GM12891 (cell line): ENCODE results near the gene NUP210.
"Not testable (repeated sequence)": the region's sequence is repeated elsewhere in the genome, so short reads cannot be mapped to it uniquely, and the experiment has no call there.

Source experiments
- DNase-seq: peaks from one replicate; pipeline ENCODE4 v3.0.0; 2011; ENCODE audit warnings: low spot score; ENCODE audit not compliant: insufficient read length
- FAIRE-seq: peaks from 2 replicates; lab custom pipeline; 2011; peaks lifted over from hg19 to GRCh38; lab: Jason Lieb, UNC
- PAX5 ChIP-seq: IDR thresholded peaks from 2 replicates; pipeline ENCODE4 v1.6.1; 2011; ENCODE audit warnings: low read length, moderate library complexity, mild to moderate bottlenecking; ENCODE audit not compliant: insufficient read depth, severe bottlenecking
- POLR2A ChIP-seq: IDR thresholded peaks from 2 replicates; pipeline ENCODE4 v1.6.1; 2011; ENCODE audit warnings: low read depth, low read length, control low read depth
- POLR2AphosphoS5 ChIP-seq: IDR thresholded peaks from 2 replicates; pipeline ENCODE4 v1.6.1; 2011; ENCODE audit warnings: low read depth, low read length, control low read depth
- POU2F2 ChIP-seq: IDR thresholded peaks from 2 replicates; pipeline ENCODE4 v1.6.1; 2011; ENCODE audit warnings: low read depth, mild to moderate bottlenecking, control low read depth, low read length, moderate library complexity
- SPI1 ChIP-seq: IDR thresholded peaks from 2 replicates; pipeline ENCODE4 v1.6.1; 2011; ENCODE audit warnings: low read depth, low read length, control low read depth
- TAF1 ChIP-seq: IDR thresholded peaks from 2 replicates; pipeline ENCODE4 v1.6.1; 2011; ENCODE audit warnings: low read depth, low read length, control low read depth

NUP210 gene

DNA sequence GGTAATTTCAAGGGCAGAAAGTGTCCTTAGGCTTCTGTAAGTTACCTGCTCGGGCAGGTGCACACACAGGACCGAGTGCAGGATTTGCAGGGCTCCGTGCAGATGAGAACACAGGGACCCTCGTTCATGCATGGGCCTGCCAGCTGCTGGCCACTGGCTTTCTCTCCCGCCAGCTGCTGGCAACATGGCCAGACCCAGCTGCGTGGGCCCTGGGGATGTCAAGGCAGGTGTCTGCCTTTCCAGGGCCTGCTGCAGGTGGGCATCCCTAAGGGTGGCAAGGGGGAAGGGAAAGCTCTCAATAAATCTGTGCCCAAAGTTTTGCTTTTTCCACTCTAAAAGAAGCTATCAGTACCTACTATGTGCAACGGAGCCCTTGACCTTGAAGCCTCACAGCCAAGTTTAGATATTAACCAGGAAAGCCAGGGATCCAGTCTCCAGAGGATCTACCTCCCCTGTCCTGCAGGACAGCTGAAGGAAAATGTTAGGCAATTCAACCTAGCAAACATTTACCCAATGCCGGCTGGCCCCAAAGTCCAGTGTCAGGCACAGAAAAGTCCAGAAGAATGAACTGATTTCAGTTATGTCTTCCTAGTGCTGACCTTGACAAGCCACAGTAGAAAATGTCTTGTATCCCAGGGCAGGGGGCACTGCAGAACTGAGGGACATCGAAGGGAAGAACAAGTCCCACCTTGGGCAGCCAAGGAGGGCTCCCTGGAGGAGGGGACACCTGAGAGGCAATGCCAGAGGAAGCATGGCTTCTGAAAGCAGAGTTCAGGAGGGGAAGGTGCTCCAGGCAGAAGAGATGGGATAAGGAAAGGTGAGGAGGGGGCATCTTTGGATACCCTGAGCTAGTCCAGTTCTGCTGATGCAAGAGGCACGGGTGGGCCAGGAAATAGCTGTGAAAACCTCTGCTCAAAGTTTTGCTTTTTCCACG is 26.4 kb downstream of the NUP210 start:
- FAIRE-seq (no peak), DNase-seq (no peak)
- TF ChIP-seq TAF1 (no peak), POLR2AphosphoS5 (no peak), PAX5 (no peak), POLR2A (no peak)

DNA sequence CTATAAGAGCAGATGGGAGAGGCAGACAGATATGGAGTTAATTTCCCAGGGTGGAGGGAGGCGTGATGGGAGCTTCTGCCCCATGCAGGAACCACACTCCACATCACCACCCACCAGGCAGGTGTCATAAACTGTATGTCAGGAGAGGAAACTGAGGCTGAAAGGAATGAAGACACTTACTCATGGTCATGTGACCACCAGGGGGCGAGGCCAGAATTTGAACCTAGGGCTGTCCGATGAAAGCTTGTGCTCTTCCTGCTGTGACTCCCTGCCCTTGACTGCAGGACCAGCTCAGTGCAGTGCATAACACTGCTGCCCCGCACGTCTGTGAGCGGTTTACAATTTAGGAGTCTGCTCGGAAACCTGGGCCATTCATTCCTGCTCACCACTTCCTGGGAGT is 28.8 kb downstream of the NUP210 start:
- DNase-seq (no peak), FAIRE-seq (no peak)
- TF ChIP-seq POLR2A (no peak), TAF1 (no peak), POU2F2 (no peak), POLR2AphosphoS5 (no peak), PAX5 (no peak), SPI1 (no peak)

DNA sequence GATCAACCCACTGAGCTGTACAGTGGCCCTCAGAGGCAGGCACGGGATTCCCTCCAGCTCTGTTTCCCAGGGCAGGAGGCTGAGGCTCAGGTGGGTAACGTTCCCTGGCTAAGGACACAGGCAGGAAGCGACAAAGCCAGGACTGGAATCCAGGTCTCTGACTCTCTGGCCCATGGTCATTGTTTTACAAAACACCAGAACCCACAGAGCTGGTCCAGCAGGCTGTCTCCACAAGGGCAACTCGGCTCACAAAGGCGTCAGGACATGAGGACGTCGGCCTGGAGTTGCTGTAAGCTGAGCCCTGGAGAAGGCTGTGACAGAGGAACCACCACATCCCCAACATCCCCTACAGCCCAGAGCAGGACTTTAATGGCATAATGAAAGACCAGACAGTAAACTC is 30.7 kb downstream of the NUP210 start:
- TF ChIP-seq TAF1 (no peak), PAX5 (no peak), POLR2AphosphoS5 (no peak), SPI1 (no peak), POLR2A (no peak), POU2F2 (no peak)
- FAIRE-seq (no peak), DNase-seq (no peak)

DNA sequence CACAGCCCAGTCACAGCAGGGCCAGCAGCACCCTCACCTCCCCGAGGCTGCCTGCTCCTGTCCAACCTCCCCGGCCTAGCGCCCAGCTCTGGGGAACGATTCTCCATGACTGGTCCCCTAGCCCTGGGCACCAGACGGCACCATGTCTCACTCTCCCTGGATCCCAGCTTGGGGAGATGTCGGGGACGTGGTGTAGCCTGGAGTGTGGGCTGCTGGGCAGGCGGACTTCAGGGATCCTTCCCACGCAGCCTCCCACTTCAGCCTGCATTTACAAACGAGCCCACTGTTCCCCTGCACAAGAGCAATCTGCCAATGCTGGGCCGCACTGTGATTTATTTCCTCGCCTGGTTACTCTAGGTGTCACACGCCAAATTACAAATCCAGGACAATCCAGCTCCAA is 31.3 kb downstream of the NUP210 start:
- TF ChIP-seq POLR2AphosphoS5 (no peak), POU2F2 (no peak), SPI1 (no peak), PAX5 (no peak), POLR2A (no peak), TAF1 (no peak)
- DNase-seq (no peak), FAIRE-seq (no peak)

DNA sequence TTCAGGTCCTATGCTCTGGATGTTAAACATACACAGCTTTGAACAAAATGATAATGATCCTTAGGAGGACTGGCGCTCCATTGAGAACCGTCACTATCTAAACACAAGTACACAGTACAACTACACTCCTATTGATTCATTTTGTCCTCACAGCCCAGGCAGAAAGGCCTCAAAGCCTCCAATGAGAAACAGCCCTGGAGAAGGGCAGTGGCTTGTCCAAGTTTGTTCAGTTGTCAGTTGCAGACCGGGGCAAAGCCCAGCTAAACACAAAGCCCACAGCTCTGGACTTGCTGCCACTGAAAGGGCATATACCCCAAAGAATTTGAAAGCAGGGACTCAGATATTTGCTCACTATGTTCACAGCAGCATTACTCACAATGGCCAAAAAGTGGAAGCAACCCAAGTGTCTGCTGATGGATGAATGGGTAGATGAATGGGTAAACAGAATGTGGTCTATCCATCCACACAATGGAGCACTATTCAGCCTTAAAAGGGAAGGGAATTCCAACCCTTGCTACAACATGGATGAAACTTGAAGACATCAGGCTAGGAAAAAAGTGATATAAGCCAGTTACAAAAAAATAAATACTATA is 34.7 kb downstream of the NUP210 start:
- FAIRE-seq (no peak), DNase-seq (no peak)
- no peak for TF ChIP-seq POLR2AphosphoS5
- no peak for TF ChIP-seq PAX5
- TF ChIP-seq POLR2A, result no peak
- TF ChIP-seq POU2F2, result no peak
- TF ChIP-seq TAF1, result no peak
- no peak for TF ChIP-seq SPI1

DNA sequence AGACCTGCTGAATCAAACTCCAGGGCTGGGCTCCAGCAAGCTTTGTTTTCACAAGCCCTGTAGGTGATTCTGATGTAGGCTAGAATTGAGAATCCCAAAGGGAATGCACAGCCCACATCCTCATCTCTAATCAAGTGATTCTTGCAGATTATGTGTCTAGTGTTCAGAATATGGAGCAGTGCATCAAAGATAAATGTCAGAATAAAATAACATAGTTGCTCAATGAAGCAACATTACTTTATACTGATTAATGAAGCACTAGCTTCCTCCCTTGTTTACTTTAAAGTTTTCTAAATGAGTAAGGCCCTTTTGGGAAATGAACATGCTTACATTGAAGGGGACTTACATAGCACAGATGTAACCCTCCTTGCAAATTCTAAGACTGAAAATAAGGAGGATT is 39.2 kb downstream of the NUP210 start:
- TF ChIP-seq POLR2A (no peak), SPI1 (no peak), POLR2AphosphoS5 (no peak), POU2F2 (no peak), PAX5 (no peak), TAF1 (no peak)
- FAIRE-seq (no peak), DNase-seq (no peak)

DNA sequence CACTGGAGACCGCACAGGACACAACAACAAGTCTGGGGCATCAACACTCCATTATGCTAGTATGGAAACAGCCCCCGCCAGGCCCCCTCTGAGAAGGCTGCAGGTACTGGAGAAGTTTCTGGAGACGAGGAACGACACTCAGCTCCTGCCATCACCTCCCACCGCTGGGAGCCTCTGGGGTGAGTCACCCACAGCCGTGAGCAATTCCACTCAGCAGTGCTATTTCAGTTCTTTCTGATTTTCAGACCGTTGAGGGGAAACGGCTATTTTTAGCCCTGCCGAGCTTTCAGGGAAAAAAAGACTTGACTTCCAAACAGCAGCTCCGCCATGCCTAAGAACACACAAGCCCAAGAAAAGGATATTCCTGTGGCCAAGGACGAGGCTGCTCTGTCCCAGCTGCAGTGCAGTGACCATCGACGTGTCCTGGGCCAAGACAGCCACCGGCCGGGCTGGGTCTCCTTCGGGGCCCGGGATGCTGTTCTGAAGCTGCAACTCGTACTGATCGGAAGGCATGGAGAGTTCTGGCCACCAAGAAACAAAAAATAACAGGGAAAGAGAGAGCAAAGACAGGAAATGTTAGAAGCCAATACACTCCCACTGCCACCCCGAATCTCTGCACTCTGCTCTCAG is 40.8 kb downstream of the NUP210 start:
- no peak for TF ChIP-seq POLR2A
- no peak for FAIRE-seq
- no peak for DNase-seq

DNA sequence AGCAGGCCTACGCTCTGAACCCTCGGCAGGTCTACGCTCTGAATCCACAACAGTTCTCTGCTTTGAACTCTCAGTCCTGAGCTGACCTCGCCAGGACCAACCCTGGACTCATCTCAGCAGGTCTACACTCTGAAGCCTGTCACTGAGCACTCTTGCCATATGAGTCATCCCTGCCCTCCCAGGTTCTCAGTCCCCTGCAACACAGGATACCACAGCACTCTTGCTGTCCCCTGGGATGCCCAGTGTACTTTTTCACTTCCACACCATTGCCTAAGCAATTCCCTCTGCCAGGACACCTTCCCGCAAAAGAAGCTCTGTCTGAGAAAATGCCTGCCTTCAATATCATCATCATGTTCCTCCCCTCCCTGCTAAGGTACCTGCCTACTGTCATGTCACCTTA is 42.0 kb downstream of the NUP210 start:
- FAIRE-seq, result no peak
- no peak for TF ChIP-seq SPI1
- no peak for TF ChIP-seq POLR2AphosphoS5
- no peak for TF ChIP-seq TAF1
- no peak for TF ChIP-seq PAX5
- TF ChIP-seq POLR2A, result no peak
- no peak for TF ChIP-seq POU2F2
- no peak for DNase-seq

DNA sequence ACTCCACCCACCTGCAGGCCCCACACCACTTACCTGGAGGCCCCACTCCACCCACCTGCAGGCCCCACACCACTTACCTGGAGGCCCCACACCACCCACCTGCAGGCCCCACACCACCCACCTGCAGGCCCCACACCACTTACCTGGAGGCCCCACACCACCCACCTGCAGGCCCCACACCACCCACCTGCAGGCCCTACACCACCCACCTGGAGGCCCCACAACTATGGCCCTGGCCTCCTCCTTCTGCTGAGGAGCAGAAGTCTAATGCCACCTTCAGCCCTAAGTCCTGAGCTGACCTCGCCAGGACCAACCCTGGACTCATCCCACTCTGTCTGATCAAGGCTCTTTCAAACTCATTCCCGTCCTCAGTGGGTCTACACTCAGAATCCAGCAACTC is 42.4 kb downstream of the NUP210 start:
- not testable (repeated sequence) for FAIRE-seq, DNase-seq

DNA sequence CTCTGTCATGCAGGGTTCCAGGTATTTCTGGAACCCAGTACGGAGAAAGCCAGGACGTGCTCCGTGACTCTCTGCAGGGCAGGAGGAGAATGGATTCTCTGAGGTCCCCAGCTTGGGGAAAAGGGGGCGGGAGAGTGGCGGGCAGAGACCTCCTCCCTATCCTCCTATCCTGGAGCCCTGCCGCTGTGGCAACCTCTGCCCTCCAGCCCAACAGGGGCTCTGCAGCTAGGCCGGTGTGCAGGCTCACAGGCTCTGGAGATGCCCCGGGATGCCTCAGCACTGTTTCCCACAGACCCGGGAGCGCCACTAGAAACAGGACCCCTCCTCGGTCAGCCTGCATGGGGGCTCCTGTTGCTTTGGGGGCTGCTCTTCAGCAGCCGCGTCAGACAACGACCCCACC is 43.1 kb downstream of the NUP210 start:
- FAIRE-seq (no peak), DNase-seq (no peak)

More for the DNA sequence above, 43.1 kb downstream of the NUP210 start:
- TF ChIP-seq PAX5, result no peak
- TF ChIP-seq TAF1, result no peak
- no peak for TF ChIP-seq POU2F2
- no peak for TF ChIP-seq POLR2A
- no peak for TF ChIP-seq POLR2AphosphoS5
- no peak for TF ChIP-seq SPI1
